Left ventricle myocardium inferior (tissue), 1 donor: ENCODE results near the gene ANXA5. TPM values are rescaled to one million over a fixed set of nuclear protein-coding genes. Genes with fewer than 3 reads are reported as not detected.

Experiments used
- DNase-seq: peaks from one replicate; pipeline ENCODE4 v3.0.0-alpha.2; 2020
- H3K27ac ChIP-seq: fragments of 200-600 bp; replicated peaks from 2 replicates; pipeline ENCODE4 v1.8.0; 2021
- H3K27me3 ChIP-seq: fragments of 200-600 bp; 2 replicates; pipeline ENCODE4 v1.8.0; 2021; ENCODE audit warnings: low read depth
- H3K36me3 ChIP-seq: fragments of 200-600 bp; 2 replicates; pipeline ENCODE4 v1.8.0; 2021
- H3K4me1 ChIP-seq: fragments of 200-600 bp; 2 replicates; pipeline ENCODE4 v1.8.0; 2021
- H3K4me3 ChIP-seq: fragments of 200-600 bp; 2 replicates; pipeline ENCODE4 v1.8.0; 2021; ENCODE audit warnings: mild to moderate bottlenecking, moderate library complexity
- H3K9me3 ChIP-seq: fragments of 200-600 bp; replicated peaks from 2 replicates; pipeline ENCODE4 v1.8.0; 2021
- intact Hi-C: fragments of 100-400 bp; cut with micrococcal nuclease; formaldehyde crosslinking; loops from one replicate; pipeline ENCODE4 v1.11.0; 2022
- total RNA-seq: library from RNA; stranded (reverse); fragmentation: NEBNext Ultra II Directional; extraction: Animal tissue kit (Norgen Biotek cat#: 25700); gene quantifications from one replicate; pipeline ENCODE4 v1.2.1, GENCODE V29; 2021
- TF ChIP-seq, protein P1 (sequence below): fragments of 200-600 bp; IDR thresholded peaks from 2 replicates; pipeline ENCODE4 v1.8.0; 2021; ENCODE audit warnings: antibody characterized with exemption, mild to moderate bottlenecking, borderline replicate concordance
- donor health status: DM: no; HTN: yes; CAD: no; lungs with severe emphysema.

ANXA5 gene
- total RNA-seq, 1 donor from 2014 or later = 99.7 TPM

DNA sequence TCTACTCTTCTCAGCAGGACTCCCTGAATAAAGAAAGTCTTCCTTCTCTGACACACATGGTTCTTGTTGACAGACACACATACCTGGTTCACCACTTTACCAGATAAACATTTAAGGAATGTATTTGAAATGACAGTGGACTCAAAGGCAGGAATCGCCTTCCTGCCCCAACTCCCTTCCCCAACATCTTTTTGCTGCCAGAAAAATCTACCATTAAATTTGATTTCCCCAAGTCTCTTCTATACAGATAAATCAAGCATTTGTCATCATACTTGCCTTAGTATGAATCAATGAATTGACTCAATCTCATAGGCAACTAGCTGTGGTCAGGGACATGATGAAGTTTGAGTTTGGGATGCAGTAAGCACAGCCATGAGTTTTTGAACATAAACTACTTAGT lies 23.3 kb upstream of the ANXA5 start:
- H3K4me3 ChIP-seq = no peak overlapping the region
- TF ChIP-seq, protein P1, sequence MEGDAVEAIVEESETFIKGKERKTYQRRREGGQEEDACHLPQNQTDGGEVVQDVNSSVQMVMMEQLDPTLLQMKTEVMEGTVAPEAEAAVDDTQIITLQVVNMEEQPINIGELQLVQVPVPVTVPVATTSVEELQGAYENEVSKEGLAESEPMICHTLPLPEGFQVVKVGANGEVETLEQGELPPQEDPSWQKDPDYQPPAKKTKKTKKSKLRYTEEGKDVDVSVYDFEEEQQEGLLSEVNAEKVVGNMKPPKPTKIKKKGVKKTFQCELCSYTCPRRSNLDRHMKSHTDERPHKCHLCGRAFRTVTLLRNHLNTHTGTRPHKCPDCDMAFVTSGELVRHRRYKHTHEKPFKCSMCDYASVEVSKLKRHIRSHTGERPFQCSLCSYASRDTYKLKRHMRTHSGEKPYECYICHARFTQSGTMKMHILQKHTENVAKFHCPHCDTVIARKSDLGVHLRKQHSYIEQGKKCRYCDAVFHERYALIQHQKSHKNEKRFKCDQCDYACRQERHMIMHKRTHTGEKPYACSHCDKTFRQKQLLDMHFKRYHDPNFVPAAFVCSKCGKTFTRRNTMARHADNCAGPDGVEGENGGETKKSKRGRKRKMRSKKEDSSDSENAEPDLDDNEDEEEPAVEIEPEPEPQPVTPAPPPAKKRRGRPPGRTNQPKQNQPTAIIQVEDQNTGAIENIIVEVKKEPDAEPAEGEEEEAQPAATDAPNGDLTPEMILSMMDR = no peak
- H3K27me3 ChIP-seq = no peaks in the 10 kb centered on the region
- H3K27ac ChIP-seq = no peak overlapping the region
- no peak for DNase-seq
- H3K36me3 ChIP-seq = no peaks in the 10 kb centered on the region
- intact Hi-C loops = no loop called here
- H3K4me1 ChIP-seq = no peaks in the 10 kb centered on the region
- H3K9me3 ChIP-seq = no peaks in the 10 kb centered on the region

DNA sequence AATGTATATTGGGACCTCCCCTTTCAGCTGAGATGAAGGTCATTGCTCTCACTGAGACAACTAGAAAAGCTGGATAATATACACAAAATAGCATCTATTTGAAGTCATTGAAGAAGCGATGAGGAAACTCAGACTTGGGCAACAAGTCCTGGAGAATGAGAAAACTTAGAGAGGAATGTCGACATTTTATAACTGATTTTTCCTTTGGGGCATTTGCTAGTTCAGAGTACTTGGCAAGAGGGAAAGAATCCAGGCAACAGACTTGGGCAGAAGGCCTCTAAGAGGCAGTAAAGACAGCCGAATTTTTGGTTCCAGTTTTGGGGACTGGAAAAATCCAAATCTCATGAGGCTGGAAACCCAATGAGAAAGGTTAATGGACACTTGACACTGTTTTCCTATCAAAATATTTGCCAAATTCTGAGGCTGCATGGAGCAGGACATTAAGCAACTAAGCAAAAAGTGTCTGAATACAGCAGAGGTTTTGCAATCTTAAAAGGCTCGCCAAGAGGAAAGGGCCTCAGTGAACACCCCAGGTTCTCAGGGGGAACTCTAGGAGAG lies 21.0 kb upstream of the ANXA5 start:
- Histone ChIP-seq H3K27ac (peak overlapping the region; percentile 42), H3K27me3 (no peaks in the 10 kb centered on the region), H3K9me3 (no peaks in the 10 kb centered on the region), H3K4me1 (no peaks in the 10 kb centered on the region), H3K36me3 (no peaks in the 10 kb centered on the region), H3K4me3 (no peak overlapping the region)
- no peak for DNase-seq
- TF ChIP-seq, protein P1 = no peak
- intact Hi-C loops = no loop called here

DNA sequence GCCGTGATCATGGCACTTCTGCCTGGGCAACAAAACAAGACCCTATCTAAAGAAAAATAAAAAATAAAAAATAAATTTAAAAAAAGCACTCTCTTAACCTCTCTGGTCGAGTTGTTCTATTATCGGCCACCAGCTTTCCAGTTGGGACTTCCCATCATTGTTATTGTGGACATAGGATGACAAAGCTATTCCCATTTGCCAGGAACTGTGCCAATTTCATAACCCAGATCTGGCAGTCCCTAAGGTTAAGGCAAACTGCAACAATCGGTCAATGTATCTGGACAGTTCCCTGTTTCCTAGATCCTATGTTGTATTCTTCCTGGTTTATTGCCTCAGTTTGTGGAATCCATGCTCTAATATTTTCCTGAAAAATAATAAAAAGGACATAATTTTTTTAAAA lies 17.8 kb upstream of the ANXA5 start:
- TF ChIP-seq, protein P1 = no peak
- H3K4me1 ChIP-seq = peaks cover 14% of the 10 kb centered on the region
- DNase-seq = no peak
- H3K27ac ChIP-seq = no peak overlapping the region
- H3K4me3 ChIP-seq = no peak overlapping the region
- H3K9me3 ChIP-seq = no peaks in the 10 kb centered on the region
- intact Hi-C loops = no loop called here
- H3K27me3 ChIP-seq = no peaks in the 10 kb centered on the region
- H3K36me3 ChIP-seq = no peaks in the 10 kb centered on the region

DNA sequence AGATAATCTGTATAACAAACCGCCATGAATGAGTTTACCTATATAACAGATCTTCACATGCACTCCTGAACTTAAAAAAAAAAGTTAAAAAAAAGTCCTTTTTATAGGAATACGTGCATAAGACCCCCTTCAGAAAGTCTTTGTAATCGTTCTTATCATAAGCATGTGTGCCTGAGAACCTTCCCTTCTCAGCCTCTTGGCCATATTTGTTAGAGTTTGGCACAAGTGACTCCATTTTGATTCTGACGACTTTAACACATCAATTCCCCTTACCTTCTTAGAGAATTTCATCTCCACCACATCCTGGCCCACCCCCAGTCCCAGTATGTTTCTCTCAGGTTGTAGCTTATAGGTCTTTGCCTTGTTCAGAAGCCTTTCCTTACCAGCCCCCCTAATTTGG lies 16.0 kb upstream of the ANXA5 start:
- H3K4me3 ChIP-seq = no peak overlapping the region
- intact Hi-C loops = no loop called here
- no peaks in the 10 kb centered on the region for H3K9me3 ChIP-seq
- no peaks in the 10 kb centered on the region for H3K36me3 ChIP-seq
- TF ChIP-seq, protein P1 = no peak
- H3K27me3 ChIP-seq = no peaks in the 10 kb centered on the region
- peak overlapping the region; percentile 82 for H3K27ac ChIP-seq
- H3K4me1 ChIP-seq = peaks cover 14% of the 10 kb centered on the region
- DNase-seq = no peak

DNA sequence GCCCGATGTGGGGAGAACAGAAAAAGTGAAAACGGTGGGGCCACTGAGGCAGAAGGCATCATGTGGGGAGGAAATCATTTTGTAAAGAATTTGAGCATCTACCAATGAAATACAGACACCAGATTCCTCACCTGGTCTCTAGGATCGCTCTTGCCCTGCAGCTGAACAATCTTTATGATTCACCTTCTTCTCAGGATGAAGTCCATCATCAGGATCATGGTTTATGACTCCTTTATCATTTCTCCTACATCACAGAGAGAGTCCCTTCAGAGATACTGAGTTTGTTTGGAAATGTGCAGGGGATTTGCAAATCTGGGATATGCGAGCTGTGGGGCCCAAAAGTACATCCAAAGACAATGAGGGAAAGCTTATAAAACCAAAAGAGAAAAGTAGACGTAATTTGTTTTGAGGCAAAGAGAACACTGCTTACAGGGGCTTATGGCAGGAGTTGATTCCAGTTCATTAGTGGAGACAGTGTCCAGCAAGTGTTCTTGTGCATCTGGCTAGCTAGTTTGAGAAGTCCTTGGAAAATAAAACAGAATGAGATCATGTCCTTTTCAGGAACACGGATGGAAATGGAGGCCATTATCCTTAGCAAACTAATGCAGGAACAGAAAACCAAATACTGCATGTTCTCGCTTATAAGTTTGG lies 15.3 kb upstream of the ANXA5 start:
- Histone ChIP-seq H3K36me3 (no peaks in the 10 kb centered on the region), H3K4me1 (peaks cover 14% of the 10 kb centered on the region), H3K27ac (peak overlapping the region; percentile 82), H3K27me3 (no peaks in the 10 kb centered on the region), H3K4me3 (peak overlapping the region; percentile 48), H3K9me3 (no peaks in the 10 kb centered on the region)
- no peak for DNase-seq
- TF ChIP-seq, protein P1 = no peak
- intact Hi-C loops = no loop called here
